GM21447 (cell line): Measurements from ENCODE around the gene TYSND1.
"Not testable (repeated sequence)": the region's sequence is repeated elsewhere in the genome, so short reads cannot be mapped to it uniquely, and the experiment has no call there.

Experiments
- ATAC-seq: cut with Tn5 transposase; IDR thresholded peaks from one replicate; pipeline ENCODE4 v1.9.1; 2021; ENCODE audit not compliant: unreplicated experiment

Gene TYSND1

DNA sequence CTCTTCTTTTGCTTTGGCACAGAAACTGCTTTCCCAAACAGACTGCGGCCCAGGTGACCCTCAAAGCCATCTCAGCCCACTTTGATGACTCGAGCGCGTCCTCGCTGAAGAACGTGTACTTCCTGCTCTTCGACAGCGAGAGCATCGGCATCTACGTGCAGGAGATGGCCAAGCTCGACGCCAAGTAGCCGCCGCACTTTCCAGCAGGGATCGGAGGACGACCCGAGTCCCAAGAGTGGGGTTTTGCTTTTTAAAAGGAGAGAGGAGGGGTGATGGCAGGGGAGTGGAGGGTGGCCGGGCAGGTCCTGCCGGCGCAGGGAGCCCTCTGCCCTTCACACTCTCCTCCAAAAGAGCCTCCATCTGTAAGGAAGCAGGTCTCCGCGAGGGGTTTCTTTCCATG, 35.0 kb downstream of the TYSND1 start:
- no peak for ATAC-seq

DNA sequence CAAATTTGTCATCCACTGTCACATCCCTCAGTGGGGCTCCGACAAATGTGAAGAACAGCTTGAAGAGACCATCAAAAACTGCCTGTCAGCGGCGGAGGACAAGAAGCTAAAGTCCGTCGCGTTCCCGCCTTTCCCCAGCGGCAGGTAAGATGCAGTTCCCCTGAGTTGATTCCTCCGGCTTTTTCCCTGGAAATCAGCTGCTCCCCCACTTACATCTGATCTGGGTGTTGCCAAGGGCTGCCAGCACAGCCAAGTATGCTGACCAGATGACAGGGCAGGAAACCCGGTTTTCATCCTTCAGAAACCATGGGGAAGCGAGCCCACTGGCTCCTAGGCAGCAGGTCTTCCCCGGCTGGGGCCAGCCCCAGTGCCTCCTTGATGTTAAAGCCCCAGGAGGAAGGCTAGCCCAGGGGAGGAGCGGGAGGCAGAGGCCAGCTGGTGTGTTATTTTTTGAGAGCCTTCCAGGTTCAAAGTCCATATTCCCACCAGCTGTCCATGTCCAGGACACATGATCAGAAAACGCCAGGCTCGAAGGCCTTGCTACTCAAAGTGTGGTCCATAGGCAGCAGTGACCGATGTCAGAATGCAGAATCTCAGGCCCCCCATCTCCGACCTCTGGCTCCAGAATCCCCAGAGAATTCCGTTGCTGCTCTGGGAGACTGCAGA, 37.3 kb downstream of the TYSND1 start:
- no peak for ATAC-seq

- peak; percentile 60 for ATAC-seq
Measured at GRCh38 chr10:70106958-70107791, 39.3 kb downstream of the TYSND1 start.

DNA sequence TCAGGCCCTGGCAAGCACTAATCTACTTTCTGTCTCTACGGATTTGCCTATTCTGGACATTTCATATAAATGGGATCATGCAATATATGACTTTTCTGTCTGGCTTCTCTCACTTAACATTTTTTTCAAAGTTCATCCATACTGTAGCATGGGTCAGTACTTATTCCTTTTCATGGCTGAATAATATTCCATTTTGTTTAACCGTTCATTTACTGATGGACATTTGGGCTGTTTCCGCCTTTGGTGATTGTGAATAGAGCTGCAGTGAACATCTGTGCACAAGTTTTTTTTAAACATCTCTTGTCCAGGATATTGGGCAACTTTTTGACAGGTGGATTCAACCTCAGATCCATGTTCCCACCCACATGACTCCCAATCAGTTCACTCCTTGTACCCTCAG, 44.8 kb downstream of the TYSND1 start:
- no peak for ATAC-seq

DNA sequence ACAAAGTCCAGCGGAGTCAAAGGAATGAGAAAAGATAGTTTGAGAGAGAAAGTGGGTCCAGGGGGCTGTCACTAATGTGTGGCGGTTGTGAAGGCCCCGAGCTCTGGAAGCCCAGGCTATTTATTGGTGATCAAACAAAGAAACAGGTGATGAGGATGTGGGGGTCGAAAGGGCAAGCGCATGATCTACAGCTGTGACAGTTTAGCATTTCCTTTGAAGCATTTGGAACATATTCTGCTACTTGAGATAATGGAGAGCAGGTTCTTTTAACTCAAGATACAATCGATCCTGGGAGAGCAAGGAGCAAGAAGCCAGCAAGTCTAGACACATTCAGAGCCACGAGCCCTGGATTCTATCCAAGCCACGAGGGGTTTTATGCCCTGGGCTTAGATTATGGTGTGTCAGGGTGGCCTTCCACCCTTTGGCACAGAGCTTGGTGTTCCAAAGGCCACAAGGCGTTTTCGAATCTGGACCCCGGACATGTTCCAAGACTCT, 45.4 kb downstream of the TYSND1 start:
- not testable (repeated sequence) for ATAC-seq

- no peak for ATAC-seq
Measured at GRCh38 chr10:70098271-70098670, 48.2 kb downstream of the TYSND1 start.

DNA sequence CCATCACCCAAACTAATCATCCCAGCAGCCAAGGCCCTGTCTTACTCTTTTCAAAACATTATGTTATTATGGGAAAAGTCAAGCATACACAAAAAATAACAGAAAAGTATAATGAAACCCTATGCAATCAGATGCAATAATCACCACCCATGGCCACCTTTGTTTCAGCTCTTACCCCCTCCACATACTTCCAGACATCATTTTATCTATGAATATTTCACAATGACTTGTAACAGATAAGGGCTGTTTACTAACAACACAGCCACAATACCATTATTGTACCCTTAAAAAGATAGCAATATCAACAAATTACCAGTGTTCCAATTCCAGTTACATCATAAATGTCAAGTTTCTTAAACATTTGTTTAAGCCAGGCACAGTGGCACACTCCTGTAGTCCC, 49.0 kb downstream of the TYSND1 start:
- ATAC-seq: no peak

DNA sequence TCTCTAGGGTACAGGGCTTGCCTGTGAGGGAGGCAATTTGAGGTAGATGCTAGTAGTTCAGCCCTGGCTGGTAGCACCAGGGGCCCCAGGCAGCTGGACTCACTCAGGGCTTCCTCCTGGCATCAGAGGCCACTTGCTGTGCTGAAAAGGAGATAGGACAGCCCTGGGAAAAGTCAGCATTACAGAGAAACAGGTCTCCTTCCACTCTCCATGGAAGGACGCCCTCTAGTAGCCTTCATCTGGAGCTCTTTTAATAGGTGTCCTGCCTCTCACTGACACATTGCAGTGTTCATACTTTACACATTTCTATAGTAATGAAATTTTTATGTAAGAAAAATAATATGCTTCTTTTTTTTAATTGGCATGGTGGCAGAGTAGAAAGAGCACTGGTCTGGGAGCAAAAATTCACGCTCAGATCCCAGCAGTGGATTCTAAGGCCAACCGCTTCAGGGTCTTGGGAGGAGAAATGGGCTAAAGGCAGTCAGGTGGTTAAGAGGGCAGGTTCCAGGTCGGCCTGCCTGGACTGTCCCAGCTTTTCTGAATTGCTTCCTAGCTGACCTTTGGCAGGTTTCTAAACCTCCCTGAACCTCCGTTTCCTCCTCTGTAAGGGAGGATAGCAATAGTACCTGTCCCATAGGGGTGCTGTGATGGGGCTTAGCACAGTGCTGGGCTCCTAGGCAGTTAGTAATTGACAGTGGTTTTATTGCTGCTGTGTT, 49.6 kb downstream of the TYSND1 start:
- ATAC-seq: no peak

- ATAC-seq: no peak
Measured at GRCh38 chr10:70096016-70096704, 50.3 kb downstream of the TYSND1 start.

DNA sequence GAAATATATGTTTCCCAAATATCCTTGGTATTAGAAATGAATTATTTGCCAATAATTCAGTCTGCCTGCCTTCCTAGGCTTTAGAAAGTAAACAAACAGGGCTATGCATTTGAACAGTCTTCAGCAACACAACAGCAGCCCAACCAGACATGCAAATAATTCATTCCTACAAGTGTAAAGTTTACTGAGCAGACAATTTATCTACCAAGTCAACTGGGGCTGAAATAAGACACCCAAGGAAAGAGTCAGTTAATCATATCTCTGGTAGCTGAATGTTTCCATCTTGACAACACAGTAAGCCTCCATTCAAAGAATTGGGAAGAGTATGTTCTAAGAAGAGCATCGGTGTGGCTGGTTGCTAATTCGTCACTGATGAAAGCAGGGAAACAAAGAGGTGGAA, 52.2 kb downstream of the TYSND1 start:
- ATAC-seq: no peak

DNA sequence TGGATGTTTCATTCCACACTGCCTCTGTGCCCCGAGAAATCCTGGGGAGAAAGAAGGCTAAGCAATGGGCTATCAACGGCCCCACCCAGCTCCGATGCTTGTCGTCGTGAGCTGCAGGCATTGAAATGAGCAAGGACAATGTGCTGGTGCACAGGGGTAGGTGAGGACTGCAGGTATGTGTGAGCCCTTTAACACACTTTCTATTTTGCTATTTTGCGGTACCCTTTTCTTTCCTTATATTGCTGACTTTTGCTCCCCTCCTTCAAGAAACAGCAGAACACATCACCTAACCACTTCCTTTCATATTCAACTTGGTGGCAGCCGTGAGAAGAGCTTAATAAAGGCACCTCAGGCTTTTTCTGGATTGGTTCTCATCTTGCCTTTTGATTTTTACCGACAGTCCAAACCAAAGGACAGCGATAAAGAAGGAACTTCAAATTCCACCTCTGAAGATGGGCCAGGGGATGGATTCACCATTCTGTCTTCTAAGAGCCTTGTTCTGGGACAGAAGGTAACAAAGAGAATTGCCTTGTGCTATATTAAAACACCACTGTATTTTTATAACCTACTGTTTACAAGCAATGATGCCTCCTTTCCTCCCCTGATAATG, 53.1 kb downstream of the TYSND1 start:
- no peak for ATAC-seq

DNA sequence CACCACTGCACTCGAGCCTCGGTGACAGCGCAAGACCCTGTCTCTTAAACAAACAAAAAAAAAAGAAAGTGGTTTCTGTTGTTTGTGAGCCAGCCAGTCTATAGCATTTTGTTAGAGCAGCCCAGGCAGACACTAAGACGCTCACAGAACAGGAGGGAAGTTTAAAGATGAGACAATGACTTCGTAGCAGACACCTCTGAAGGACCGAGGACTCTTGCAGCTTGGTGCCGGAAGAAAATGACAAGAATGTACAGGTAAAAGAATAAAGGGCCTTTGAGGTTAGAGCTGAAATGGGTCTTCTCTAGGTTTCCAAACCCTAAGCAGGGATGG, 54.1 kb downstream of the TYSND1 start:
- no peak for ATAC-seq

DNA sequence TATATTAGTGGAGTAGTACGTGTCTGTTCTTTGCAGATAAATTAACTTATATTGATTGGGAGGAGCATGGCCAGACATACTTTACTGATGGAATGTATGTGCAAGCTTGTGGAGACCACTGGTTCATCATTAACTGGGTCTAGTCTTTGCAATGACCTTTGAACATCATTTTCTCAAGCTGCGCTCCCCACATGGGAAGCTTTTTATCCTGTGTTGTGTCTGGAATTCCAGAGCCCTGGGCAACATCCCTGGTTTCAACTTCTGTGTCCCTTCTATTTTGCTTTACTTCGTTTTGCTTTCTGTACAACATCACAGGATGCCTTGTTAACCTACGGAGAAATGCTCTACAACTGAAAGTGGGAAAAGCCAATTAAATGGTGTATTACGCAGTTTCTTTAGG, 55.5 kb downstream of the TYSND1 start:
- no peak for ATAC-seq

DNA sequence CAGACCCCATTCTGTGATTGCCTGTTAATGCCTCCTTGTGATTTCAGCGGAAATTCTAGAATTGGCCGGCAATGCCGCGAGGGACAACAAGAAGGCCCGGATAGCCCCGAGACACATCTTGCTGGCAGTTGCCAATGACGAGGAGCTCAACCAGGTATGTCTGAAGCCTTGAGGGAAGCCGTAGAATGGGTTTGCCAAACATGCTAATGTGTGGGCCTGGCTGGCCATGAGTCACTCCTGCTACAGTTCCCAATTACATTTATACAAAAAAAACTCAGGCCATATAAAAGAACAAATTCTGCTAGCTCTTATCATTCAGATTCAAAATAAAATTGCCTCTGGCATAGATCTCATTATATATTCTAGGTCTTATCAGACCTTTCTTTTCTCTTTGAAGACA, 56.5 kb downstream of the TYSND1 start:
- no peak for ATAC-seq

GRCh38 chr10:70088308-70088698, 58.2 kb downstream of the TYSND1 start:
- ATAC-seq: no peak
